WTC11 (cell line): ENCODE measurements around the gene SCFD1. TPM values are rescaled to one million over a fixed set of nuclear protein-coding genes. Genes with fewer than 3 reads are reported as not detected.
"Not testable (repeated sequence)": the region's sequence is repeated elsewhere in the genome, so short reads cannot be mapped to it uniquely, and the experiment has no call there.

Source experiments
- ATAC-seq: fragments of 200-7000 bp; cut with Tn5 transposase; 2 replicates; pipeline ENCODE4 v1.10.0; 2021; ENCODE audit warnings: mild to moderate bottlenecking, moderate library complexity
- CTCF ChIA-PET: fragments of 300-600 bp; sonication (Branson Sonifier 250); formaldehyde crosslinking; loops from one replicate; lab custom pipeline; 2021; ENCODE audit warnings: antibody characterized with exemption; lab: Charles Lee
- POLR2A ChIA-PET: fragments of 350-600 bp; sonication (Branson Sonifier 250); formaldehyde crosslinking; loops from one replicate; lab custom pipeline; 2021; ENCODE audit warnings: antibody characterized with exemption; lab: Charles Lee
- DNase-seq: peaks from one replicate; pipeline ENCODE4 v3.0.0; 2021; ENCODE audit warnings: low spot score
- H3K27ac Mint-ChIP-seq: 2 replicates; pipeline ENCODE4 v1.8.0; 2021; ENCODE audit warnings: mixed read lengths
- H3K27me3 Mint-ChIP-seq: 2 replicates; pipeline ENCODE4 v1.8.0; 2021; ENCODE audit warnings: low read depth, mild to moderate bottlenecking, moderate library complexity, mixed read lengths
- H3K36me3 Mint-ChIP-seq: 2 replicates; pipeline ENCODE4 v1.8.0; 2021; ENCODE audit warnings: mixed read lengths
- H3K4me1 Mint-ChIP-seq: 2 replicates; pipeline ENCODE4 v1.8.0; 2022; ENCODE audit warnings: mixed read lengths
- H3K4me3 Mint-ChIP-seq: 2 replicates; pipeline ENCODE4 v1.8.0; 2021; ENCODE audit warnings: mild to moderate bottlenecking, moderate library complexity, mixed read lengths
- H3K9me3 Mint-ChIP-seq: 2 replicates; pipeline ENCODE4 v1.8.0; 2021; ENCODE audit warnings: mixed read lengths
- CDX4 ChIP-seq: fragments of 250-450 bp; sonication (Bioruptor Pico); IDR thresholded peaks from 2 replicates; pipeline ENCODE4 v1.9.0; 2021; ENCODE audit warnings: moderate library complexity, mild to moderate bottlenecking, inconsistent platforms, borderline replicate concordance
- CREB1 ChIP-seq: sonication (generic); formaldehyde crosslinking; IDR thresholded peaks from 2 replicates; pipeline ENCODE4 v1.8.0; 2023; ENCODE audit warnings: mild to moderate bottlenecking, missing genetic modification reagents
- CREM ChIP-seq: sonication (generic); formaldehyde crosslinking; IDR thresholded peaks from 2 replicates; pipeline ENCODE4 v1.8.1; 2022; ENCODE audit warnings: mild to moderate bottlenecking, missing genetic modification reagents, moderate library complexity
- ELF4 ChIP-seq: sonication (generic); formaldehyde crosslinking; IDR thresholded peaks from 2 replicates; pipeline ENCODE4 v1.8.1; 2022; ENCODE audit warnings: low read depth, mild to moderate bottlenecking, moderate library complexity, missing genetic modification reagents
- ETV6 ChIP-seq: sonication (generic); formaldehyde crosslinking; IDR thresholded peaks from 2 replicates; pipeline ENCODE4 v1.8.1; 2022; ENCODE audit warnings: mild to moderate bottlenecking, missing genetic modification reagents
- JAZF1 ChIP-seq: fragments of 250-450 bp; sonication (Bioruptor Pico); IDR thresholded peaks from 2 replicates; pipeline ENCODE4 v1.9.0; 2021; ENCODE audit warnings: moderate library complexity, mild to moderate bottlenecking, inconsistent platforms
- MAX ChIP-seq: sonication (generic); formaldehyde crosslinking; IDR thresholded peaks from 2 replicates; pipeline ENCODE4 v1.8.0; 2022; ENCODE audit warnings: mild to moderate bottlenecking, missing genetic modification reagents
- PREB ChIP-seq: sonication (generic); formaldehyde crosslinking; IDR thresholded peaks from 2 replicates; pipeline ENCODE4 v1.8.1; 2022; ENCODE audit warnings: mild to moderate bottlenecking, missing genetic modification reagents, moderate library complexity, borderline replicate concordance
- PRRX2 ChIP-seq: fragments of 250-450 bp; sonication (Bioruptor Pico); IDR thresholded peaks from 2 replicates; pipeline ENCODE4 v1.8.0; 2021; ENCODE audit warnings: mild to moderate bottlenecking
- RELA ChIP-seq: sonication (generic); formaldehyde crosslinking; IDR thresholded peaks from 2 replicates; pipeline ENCODE4 v1.8.1; 2022; ENCODE audit warnings: missing genetic modification reagents, mild to moderate bottlenecking, borderline replicate concordance
- SOX15 ChIP-seq: fragments of 250-450 bp; sonication (Bioruptor Pico); IDR thresholded peaks from 2 replicates; pipeline ENCODE4 v1.9.0; 2021; ENCODE audit warnings: mild to moderate bottlenecking
- SP1 ChIP-seq: sonication (generic); formaldehyde crosslinking; conservative IDR thresholded peaks from 2 replicates; pipeline ENCODE4 v1.8.1; 2022; ENCODE audit warnings: missing genetic modification reagents
- TCF7 ChIP-seq: sonication (generic); formaldehyde crosslinking; IDR thresholded peaks from 2 replicates; pipeline ENCODE4 v1.8.0; 2022; ENCODE audit warnings: mild to moderate bottlenecking, low read depth, missing genetic modification reagents, moderate library complexity
- TEAD1 ChIP-seq: sonication (generic); formaldehyde crosslinking; IDR thresholded peaks from 2 replicates; pipeline ENCODE4 v1.8.0; 2022; ENCODE audit warnings: mild to moderate bottlenecking, missing genetic modification reagents
- TEAD4 ChIP-seq: sonication (generic); formaldehyde crosslinking; IDR thresholded peaks from 2 replicates; pipeline ENCODE4 v1.8.0; 2022; ENCODE audit warnings: mild to moderate bottlenecking, missing genetic modification reagents
- ZBTB21 ChIP-seq: sonication (generic); formaldehyde crosslinking; IDR thresholded peaks from 2 replicates; pipeline ENCODE4 v1.8.1; 2023; ENCODE audit warnings: mild to moderate bottlenecking, missing genetic modification reagents, borderline replicate concordance
- ZBTB43 ChIP-seq: sonication (generic); formaldehyde crosslinking; IDR thresholded peaks from 2 replicates; pipeline ENCODE4 v1.8.1; 2023; ENCODE audit warnings: mild to moderate bottlenecking, missing genetic modification reagents
- ZNF121 ChIP-seq: sonication (generic); formaldehyde crosslinking; IDR thresholded peaks from 2 replicates; pipeline ENCODE4 v1.8.0; 2023; ENCODE audit warnings: missing genetic modification reagents
- ZNF219 ChIP-seq: sonication (generic); formaldehyde crosslinking; IDR thresholded peaks from 2 replicates; pipeline ENCODE4 v1.8.0; 2023; ENCODE audit warnings: missing genetic modification reagents, mild to moderate bottlenecking, borderline replicate concordance
- ZNF232 ChIP-seq: sonication (generic); formaldehyde crosslinking; IDR thresholded peaks from 2 replicates; pipeline ENCODE4 v1.8.0; 2022; ENCODE audit warnings: mild to moderate bottlenecking, missing genetic modification reagents
- ZNF416 ChIP-seq: fragments of 250-450 bp; sonication (Bioruptor Pico); IDR thresholded peaks from 2 replicates; pipeline ENCODE4 v1.9.0; 2021; ENCODE audit warnings: mild to moderate bottlenecking, inconsistent platforms
- ZNF512 ChIP-seq: sonication (generic); formaldehyde crosslinking; IDR thresholded peaks from 2 replicates; pipeline ENCODE4 v1.8.1; 2022; ENCODE audit warnings: missing genetic modification reagents, borderline replicate concordance
- total RNA-seq: library from RNA; stranded (reverse); gene quantifications from 3 replicates; pipeline ENCODE4 v1.2.3, GENCODE V29; 2021
- TF ChIP-seq, protein P1 (sequence below): sonication (generic); formaldehyde crosslinking; IDR thresholded peaks from 2 replicates; pipeline ENCODE4 v1.8.1; 2023; ENCODE audit warnings: mild to moderate bottlenecking, missing genetic modification reagents
- TF ChIP-seq, protein P2 (sequence below): sonication (generic); formaldehyde crosslinking; IDR thresholded peaks from 2 replicates; pipeline ENCODE4 v1.8.1; 2023; ENCODE audit warnings: mild to moderate bottlenecking, moderate library complexity, missing genetic modification reagents

SCFD1 gene
- total RNA-seq, 1 experiment from 2014 or later, result 77.5 TPM

DNA sequence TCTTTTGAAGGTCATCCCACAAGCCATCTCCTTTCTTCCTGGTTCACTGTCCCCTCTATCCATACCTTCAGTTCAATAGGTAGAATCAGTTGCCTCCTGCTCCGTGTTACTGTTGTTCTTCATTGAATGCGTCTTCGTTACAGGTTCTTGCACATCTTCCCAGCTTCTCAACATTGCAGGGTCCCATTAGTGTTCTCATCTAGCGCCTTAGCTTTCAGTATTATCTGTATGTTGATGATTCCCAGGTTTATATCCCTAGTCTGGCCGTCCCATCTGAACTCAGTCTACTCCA is 2.0 kb downstream of the SCFD1 start:
- no peaks in the 10 kb centered on the region for H3K9me3 Mint-ChIP-seq
- peaks cover 20% of the 10 kb centered on the region for H3K4me1 Mint-ChIP-seq
- TF ChIP-seq MAX (CRISPR knock-in tag) (no peak), TEAD1 (no peak), SP1 (CRISPR knock-in tag) (no peak), CREM (no peak), ZBTB43 (no peak), ETV6 (CRISPR knock-in tag) (no peak), SOX15 (CRISPR knock-in tag) (no peak), CDX4 (no peak), TCF7 (CRISPR knock-in tag) (no peak), ZNF232 (CRISPR knock-in tag) (no peak), ZNF121 (CRISPR knock-in tag) (no peak), RELA (CRISPR knock-in tag) (no peak), ZNF416 (no peak), PREB (CRISPR knock-in tag) (no peak), ZNF512 (no peak), ZNF219 (no peak), ELF4 (CRISPR knock-in tag) (no peak)
- TF ChIP-seq, protein P1, sequence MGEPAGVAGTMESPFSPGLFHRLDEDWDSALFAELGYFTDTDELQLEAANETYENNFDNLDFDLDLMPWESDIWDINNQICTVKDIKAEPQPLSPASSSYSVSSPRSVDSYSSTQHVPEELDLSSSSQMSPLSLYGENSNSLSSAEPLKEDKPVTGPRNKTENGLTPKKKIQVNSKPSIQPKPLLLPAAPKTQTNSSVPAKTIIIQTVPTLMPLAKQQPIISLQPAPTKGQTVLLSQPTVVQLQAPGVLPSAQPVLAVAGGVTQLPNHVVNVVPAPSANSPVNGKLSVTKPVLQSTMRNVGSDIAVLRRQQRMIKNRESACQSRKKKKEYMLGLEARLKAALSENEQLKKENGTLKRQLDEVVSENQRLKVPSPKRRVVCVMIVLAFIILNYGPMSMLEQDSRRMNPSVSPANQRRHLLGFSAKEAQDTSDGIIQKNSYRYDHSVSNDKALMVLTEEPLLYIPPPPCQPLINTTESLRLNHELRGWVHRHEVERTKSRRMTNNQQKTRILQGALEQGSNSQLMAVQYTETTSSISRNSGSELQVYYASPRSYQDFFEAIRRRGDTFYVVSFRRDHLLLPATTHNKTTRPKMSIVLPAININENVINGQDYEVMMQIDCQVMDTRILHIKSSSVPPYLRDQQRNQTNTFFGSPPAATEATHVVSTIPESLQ, result no peak
- TF ChIP-seq, protein P2, sequence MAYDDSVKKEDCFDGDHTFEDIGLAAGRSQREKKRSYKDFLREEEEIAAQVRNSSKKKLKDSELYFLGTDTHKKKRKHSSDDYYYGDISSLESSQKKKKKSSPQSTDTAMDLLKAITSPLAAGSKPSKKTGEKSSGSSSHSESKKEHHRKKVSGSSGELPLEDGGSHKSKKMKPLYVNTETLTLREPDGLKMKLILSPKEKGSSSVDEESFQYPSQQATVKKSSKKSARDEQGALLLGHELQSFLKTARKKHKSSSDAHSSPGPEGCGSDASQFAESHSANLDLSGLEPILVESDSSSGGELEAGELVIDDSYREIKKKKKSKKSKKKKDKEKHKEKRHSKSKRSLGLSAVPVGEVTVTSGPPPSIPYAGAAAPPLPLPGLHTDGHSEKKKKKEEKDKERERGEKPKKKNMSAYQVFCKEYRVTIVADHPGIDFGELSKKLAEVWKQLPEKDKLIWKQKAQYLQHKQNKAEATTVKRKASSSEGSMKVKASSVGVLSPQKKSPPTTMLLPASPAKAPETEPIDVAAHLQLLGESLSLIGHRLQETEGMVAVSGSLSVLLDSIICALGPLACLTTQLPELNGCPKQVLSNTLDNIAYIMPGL (CRISPR knock-in tag), result no peak
- ChIA-PET POLR2A (interaction anchor here (0.7 kb wide), 1 partner anchor 12 kb away, joined by 3 read pairs; no protein-coding TSS in a partner anchor), CTCF (no interaction called here)
- ATAC-seq, result no peak
- H3K4me3 Mint-ChIP-seq, result peak overlapping the region; percentile 99
- no peaks in the 10 kb centered on the region for H3K27me3 Mint-ChIP-seq
- peaks cover 5% of the 10 kb centered on the region for H3K36me3 Mint-ChIP-seq
- no peak for DNase-seq
- H3K27ac Mint-ChIP-seq, result peak overlapping the region; percentile 42

GRCh38 chr14:30625533-30625932 is 3.4 kb downstream of the SCFD1 start:
- POLR2A ChIA-PET, result no interaction called here
- CTCF ChIA-PET, result no interaction called here

DNA sequence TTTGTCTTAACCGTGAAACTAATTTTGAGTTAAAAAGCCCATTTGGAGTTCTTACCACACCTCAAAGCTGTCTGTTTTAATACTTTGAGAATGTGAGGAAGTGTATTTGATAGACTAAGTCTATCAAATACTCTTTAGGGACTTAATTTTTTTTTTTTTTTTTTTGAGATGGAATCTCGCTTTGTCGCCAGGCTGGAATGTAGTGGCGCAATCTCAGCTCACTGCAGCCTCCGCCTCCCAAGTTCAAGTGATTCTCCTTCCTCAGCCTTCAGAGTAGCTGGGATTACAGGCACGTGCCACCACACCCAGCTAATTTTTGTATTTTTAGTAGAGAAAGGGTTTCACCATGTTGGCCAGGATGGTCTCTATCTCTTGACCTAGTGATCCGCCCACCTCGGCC is 7.3 kb downstream of the SCFD1 start:
- H3K27me3 Mint-ChIP-seq, DNase-seq, ATAC-seq, H3K9me3 Mint-ChIP-seq, CTCF ChIA-PET, H3K4me3 Mint-ChIP-seq, H3K4me1 Mint-ChIP-seq, H3K27ac Mint-ChIP-seq, POLR2A ChIA-PET: not testable (repeated sequence)
- peaks cover 13% of the 10 kb centered on the region for H3K36me3 Mint-ChIP-seq

More at GRCh38 chr14:30625533-30625932, 3.4 kb downstream of the SCFD1 start:
- no peak overlapping the region for H3K4me3 Mint-ChIP-seq
- DNase-seq, result no peak
- peaks cover 5% of the 10 kb centered on the region for H3K36me3 Mint-ChIP-seq
- H3K9me3 Mint-ChIP-seq, result no peaks in the 10 kb centered on the region
- no peak overlapping the region for H3K27ac Mint-ChIP-seq
- no peak for ATAC-seq
- TF ChIP-seq TEAD4 (CRISPR knock-in tag) (no peak), PRRX2 (CRISPR knock-in tag) (no peak), ZBTB21 (no peak), TEAD1 (no peak), ZNF121 (CRISPR knock-in tag) (no peak), JAZF1 (CRISPR knock-in tag) (no peak), CREB1 (CRISPR knock-in tag) (no peak)
- TF ChIP-seq, all 79 proteins: peak for 0
- no peaks in the 10 kb centered on the region for H3K27me3 Mint-ChIP-seq
- H3K4me1 Mint-ChIP-seq, result peaks cover 20% of the 10 kb centered on the region
